HepG2 (cell line): ENCODE measurements around the gene JPH3. TPM values are rescaled to one million over a fixed set of nuclear protein-coding genes. Genes with fewer than 3 reads are reported as not detected.
A peak's percentile ranks its signal among the peaks of the same experiment; 100 is the strongest.

Source experiments
- ATAC-seq: fragments of 200-7000 bp; cut with Tn5 transposase; 3 replicates; pipeline ENCODE4 v1.9.1; 2020; ENCODE audit warnings: mild to moderate bottlenecking, moderate library complexity
- BruUV-seq: library from RNA; stranded (reverse); fragments of 400-500 nt; replicated peaks from 2 replicates; lab custom pipeline; 2021; lab: Mats Ljungman, UMichigan
- CTCF ChIA-PET: fragments of 300-600 bp; formaldehyde crosslinking; extraction: SDS; loops from one replicate; lab custom pipeline; 2021; ENCODE audit warnings: low total read pairs, inconsistent platforms, low intra/inter-chr PET ratio; lab: Yijun Ruan, JAX
- POLR2A ChIA-PET: fragments of 350-600 bp; sonication (Branson Sonifier 250); formaldehyde crosslinking; loops from one replicate; lab custom pipeline; 2020; ENCODE audit warnings: antibody characterized with exemption, inconsistent platforms; lab: Yijun Ruan, JAX
- DNase-seq: peaks from one replicate; pipeline ENCODE4 v3.0.0-alpha.2; 2015; ENCODE audit warnings: low spot score
- FAIRE-seq: peaks from 3 replicates; lab custom pipeline; 2011; peaks lifted over from hg19 to GRCh38; lab: Jason Lieb, UNC
- H2AFZ ChIP-seq: one replicate; pipeline ENCODE4 v1.6.1; 2011; ENCODE audit warnings: low read length, inconsistent platforms
- H3K27ac ChIP-seq: fragments of 300-600 bp; 3 replicates; pipeline ENCODE4 v1.8.0; 2011; ENCODE audit warnings: mixed run types, mild to moderate bottlenecking, mixed read lengths, low read length, inconsistent platforms; ENCODE audit not compliant: insufficient read depth; ENCODE audit errors: extremely low read length
- H3K27me3 ChIP-seq, 2 experiments: fragments of 200-600 bp in 1 of 2; 2 replicates in 1 of 2; 3 replicates in 1 of 2; pipeline versions ENCODE4 v1.6.0 to v1.8.0; 2011; ENCODE audit warnings: low read length in 2 of 2, mild to moderate bottlenecking in 2 of 2, moderate library complexity in 2 of 2, inconsistent platforms in 1 of 2; ENCODE audit not compliant: insufficient read depth in 2 of 2, control insufficient read depth in 1 of 2
- H3K36me3 ChIP-seq, 2 experiments: fragments of 200-600 bp in 1 of 2; replicated peaks in 1 of 2; 2 replicates in 1 of 2; 3 replicates in 1 of 2; pipeline versions ENCODE4 v1.5.1 to v1.8.0; 2011; ENCODE audit warnings: low read length in 2 of 2, inconsistent platforms in 1 of 2; ENCODE audit not compliant: insufficient read depth in 2 of 2, control insufficient read depth in 1 of 2
- H3K4me1 ChIP-seq: 2 replicates; pipeline ENCODE4 v1.5.1; 2012; ENCODE audit warnings: low read length, inconsistent platforms; ENCODE audit not compliant: insufficient read depth
- H3K4me2 ChIP-seq: 2 replicates; pipeline ENCODE4 v1.6.0; 2011; ENCODE audit warnings: low read depth, low read length, inconsistent platforms
- H3K4me3 ChIP-seq, 3 experiments: fragments of 200-600 bp in 1 of 3; sonication (generic), shearing (Covaris generic) in 1 of 3; replicated peaks in 1 of 3; 2 replicates each; pipeline ENCODE4 v1.5.1; 2011 to 2016; ENCODE audit warnings: low read length in 3 of 3, inconsistent platforms in 2 of 3, low read depth in 2 of 3, mild to moderate bottlenecking in 2 of 3, control low read depth in 1 of 3, mixed read lengths in 1 of 3; ENCODE audit not compliant: insufficient read depth in 1 of 3
- H3K79me2 ChIP-seq: one replicate; pipeline ENCODE4 v1.6.1; 2011; ENCODE audit warnings: low read length, inconsistent platforms; ENCODE audit not compliant: insufficient read depth
- H3K9ac ChIP-seq: 2 replicates; pipeline ENCODE4 v1.6.0; 2011; ENCODE audit warnings: mild to moderate bottlenecking, low read depth, low read length, inconsistent platforms; ENCODE audit not compliant: insufficient read depth
- H3K9me3 ChIP-seq: 2 replicates; pipeline ENCODE4 v1.5.1; 2012; ENCODE audit warnings: mild to moderate bottlenecking, low read length
- H4K20me1 ChIP-seq: 2 replicates; pipeline ENCODE4 v1.6.0; 2011; ENCODE audit warnings: inconsistent platforms, mild to moderate bottlenecking, low read length, moderate library complexity; ENCODE audit not compliant: insufficient read depth
- EED ChIP-seq: sonication (generic); formaldehyde crosslinking; IDR thresholded peaks from 2 replicates; pipeline ENCODE4 v1.5.0; 2020; ENCODE audit warnings: mild to moderate bottlenecking, missing genetic modification reagents
- MXI1 ChIP-seq: IDR thresholded peaks from 3 replicates; pipeline ENCODE4 v1.6.1; 2012; ENCODE audit warnings: low read depth, low read length, inconsistent platforms, borderline replicate concordance
- ZNF629 ChIP-seq: sonication (generic); formaldehyde crosslinking; conservative IDR thresholded peaks from 2 replicates; pipeline ENCODE4 v1.5.0; 2020; ENCODE audit warnings: missing genetic modification reagents
- ZNF768 ChIP-seq: sonication (generic); formaldehyde crosslinking; IDR thresholded peaks from 2 replicates; pipeline ENCODE4 v1.4.0; 2020; ENCODE audit warnings: missing genetic modification reagents
- WGBS: methylation state at CpG from one replicate; pipeline ENCODE4 v1.1.6; 2017; ENCODE audit warnings: low lambda C conversion rate; 5-methylcytosine and 5-hydroxymethylcytosine counted together
- in situ Hi-C: cut with HindIII; loops from 2 replicates; pipeline ENCODE4 v1.10.0; 2017; ENCODE audit warnings: low pct_unique_long_range_greater_than_20kb; ENCODE audit not compliant: extremely low pct_ligation_motif_present
- intact Hi-C: fragments of 100-400 bp; cut with micrococcal nuclease; formaldehyde crosslinking; loops from one replicate; pipeline ENCODE4 v1.10.0; 2022; ENCODE audit not compliant: unreplicated experiment
- polyA plus RNA-seq, 8 experiments: library from polyadenylated mRNA; depleted of rRNA in 3 of 8; stranded (reverse) in 7 of 8; unstranded in 1 of 8; fragments of >200 nt; fragmentation: Illumina TruSeq in 4 of 8; extraction: Trizol in 4 of 8; gene quantifications; 2 replicates each; pipeline versions ENCODE4 v1.2.1 to v1.2.3, GENCODE V29; 2011 to 2016; ENCODE audit warnings: low read depth in 4 of 8, missing spikeins in 1 of 8, mixed read lengths in 1 of 8; ENCODE audit not compliant: insufficient read depth in 1 of 8
- total RNA-seq, 5 experiments: library from RNA; depleted of rRNA; stranded (reverse); fragments of >200 nt; fragmentation: Illumina TruSeq; extraction: Trizol; gene quantifications; 2 replicates each; pipeline ENCODE4 v1.2.3, GENCODE V29; 2016; ENCODE audit warnings: low read depth in 1 of 5
- TF ChIP-seq, protein P1 (sequence below): sonication (generic); formaldehyde crosslinking; IDR thresholded peaks from 2 replicates; pipeline ENCODE4 v1.8.1; 2023; ENCODE audit warnings: missing genetic modification reagents, inconsistent platforms, borderline replicate concordance

Gene JPH3
- total and polyA plus RNA-seq, 2 of the 13 experiments (the other 11 are each of a cell fraction or from before 2014, with no cell fraction given), result not detected

DNA sequence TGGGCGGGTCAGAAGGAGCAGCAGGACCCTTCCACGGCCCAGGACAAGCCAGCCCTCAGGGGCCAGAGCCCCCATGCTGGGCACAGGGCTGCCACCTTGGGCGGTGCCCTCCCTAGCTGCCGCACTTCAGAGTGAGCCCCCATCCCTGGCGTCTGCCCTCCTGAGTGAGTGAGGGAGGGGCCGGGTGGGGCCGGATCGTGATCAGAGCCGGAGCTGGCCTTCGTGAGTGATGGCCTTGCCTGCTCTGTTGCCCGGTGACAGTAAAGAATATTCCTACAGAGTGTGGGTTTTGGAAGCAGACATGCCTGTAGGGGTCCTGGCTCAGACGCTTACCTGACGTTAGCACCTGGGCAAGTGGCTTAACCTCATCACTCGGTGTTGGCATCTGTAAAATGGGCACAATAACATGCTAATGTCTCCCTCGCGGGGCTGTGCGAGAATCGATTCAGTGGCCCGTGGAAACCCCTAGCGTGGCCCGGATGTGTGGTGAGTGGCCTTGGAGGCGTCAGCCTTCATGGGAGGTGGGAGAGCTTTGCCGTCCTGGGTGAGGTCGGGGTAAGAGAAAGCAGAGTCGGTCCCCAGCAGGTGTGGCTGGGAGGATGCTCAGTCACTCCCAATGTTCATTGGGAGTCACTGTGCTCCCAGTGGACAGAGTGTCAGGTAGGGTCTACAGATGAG is 26.1 kb downstream of the JPH3 start:
- H3K27me3 ChIP-seq, result peaks cover 6 to 93% of the 10 kb centered on the region in 2 experiments; a peak in 4 of 5 replicates
- H3K27ac ChIP-seq, result no peak overlapping the region
- no peaks in the 10 kb centered on the region for H3K4me1 ChIP-seq
- H2AFZ ChIP-seq, result no peak overlapping the region
- DNase-seq (no peak), ATAC-seq (no peak; the same call in 2 of the 3 replicates), FAIRE-seq (no peak)
- ChIA-PET POLR2A (no interaction called here), CTCF (no interaction called here)
- H3K36me3 ChIP-seq, result no peaks in the 10 kb centered on the region
- TF ChIP-seq, protein P1, sequence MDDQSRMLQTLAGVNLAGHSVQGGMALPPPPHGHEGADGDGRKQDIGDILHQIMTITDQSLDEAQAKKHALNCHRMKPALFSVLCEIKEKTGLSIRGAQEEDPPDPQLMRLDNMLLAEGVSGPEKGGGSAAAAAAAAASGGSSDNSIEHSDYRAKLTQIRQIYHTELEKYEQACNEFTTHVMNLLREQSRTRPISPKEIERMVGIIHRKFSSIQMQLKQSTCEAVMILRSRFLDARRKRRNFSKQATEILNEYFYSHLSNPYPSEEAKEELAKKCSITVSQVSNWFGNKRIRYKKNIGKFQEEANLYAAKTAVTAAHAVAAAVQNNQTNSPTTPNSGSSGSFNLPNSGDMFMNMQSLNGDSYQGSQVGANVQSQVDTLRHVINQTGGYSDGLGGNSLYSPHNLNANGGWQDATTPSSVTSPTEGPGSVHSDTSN (CRISPR knock-in tag), result no peak
- TF ChIP-seq EED (CRISPR knock-in tag) (no peak), ZNF629 (CRISPR knock-in tag) (peak; percentile 72)
- no peaks in the 10 kb centered on the region for H3K79me2 ChIP-seq
- H4K20me1 ChIP-seq, result no peaks in the 10 kb centered on the region; the same call in 1 of the 2 replicates
- H3K4me3 ChIP-seq, result no peak overlapping the region
- in situ Hi-C loops, result no loop called here
- no TSS peak for BruUV-seq
- H3K9me3 ChIP-seq, result no peaks in the 10 kb centered on the region
- 35% methylated on average over 25 of the region's 25 CpGs for WGBS
- H3K9ac ChIP-seq, result no peak overlapping the region
- no peak overlapping the region for H3K4me2 ChIP-seq
- intact Hi-C loops, result no loop called here

DNA sequence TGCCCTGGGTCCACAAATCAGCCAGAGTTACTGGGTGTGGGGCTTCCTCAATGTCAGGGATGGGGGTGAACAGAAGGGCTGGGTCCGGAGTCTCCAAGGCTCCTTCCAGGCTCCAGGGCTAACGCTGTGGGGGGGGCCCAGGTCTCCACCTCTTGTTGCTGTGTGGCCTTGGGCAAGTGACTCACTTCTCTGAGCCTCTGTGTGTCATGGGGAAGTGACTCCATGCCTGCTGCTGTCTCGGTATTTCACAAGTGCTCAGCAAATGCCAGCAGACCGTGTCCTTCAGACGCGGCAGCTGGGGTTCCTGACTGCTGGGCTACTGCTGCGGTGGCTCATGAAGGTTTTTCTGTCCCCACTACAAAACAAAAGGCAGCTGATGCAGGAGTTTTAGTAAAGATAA is 26.6 kb downstream of the JPH3 start:
- Histone ChIP-seq H4K20me1 (no peaks in the 10 kb centered on the region; the same call in 1 of the 2 replicates), H3K36me3 (no peaks in the 10 kb centered on the region), H3K27me3 (peaks cover 7 to 92% of the 10 kb centered on the region in 2 experiments; a peak in 4 of 5 replicates), H3K27ac (no peak overlapping the region), H3K4me1 (no peaks in the 10 kb centered on the region), H3K79me2 (no peaks in the 10 kb centered on the region), H3K4me3 (no peak overlapping the region), H3K9ac (no peak overlapping the region), H3K4me2 (no peak overlapping the region), H3K9me3 (no peaks in the 10 kb centered on the region), H2AFZ (no peak overlapping the region)
- 6% methylated on average over 7 of the region's 7 CpGs for WGBS
- no TSS peak for BruUV-seq
- no peak for FAIRE-seq
- CTCF ChIA-PET, result no interaction called here
- no peak for DNase-seq
- ATAC-seq, result no peak
- intact Hi-C loops, result no loop called here
- in situ Hi-C loops, result no loop called here
- TF ChIP-seq ZNF768 (CRISPR knock-in tag) (peak; percentile 94), MXI1 (no peak)
- POLR2A ChIA-PET, result no interaction called here
